Subcutaneous adipose tissue (tissue), 4 donors: ENCODE results near the gene MSMP. TPM values are rescaled to one million over a fixed set of nuclear protein-coding genes. Genes with fewer than 3 reads are reported as not detected.

Experiments used
- CTCF ChIP-seq: fragments of 450-650 bp; IDR thresholded peaks from one replicate; pipeline ENCODE4 v1.5.1; 2016; ENCODE audit warnings: low read depth, mild to moderate bottlenecking, control low read depth, antibody characterized with exemption, moderate library complexity
- total RNA-seq, 4 donors: library from RNA; depleted of rRNA; stranded (reverse); fragments of >200 nt; gene quantifications; one replicate each; pipeline ENCODE4 v1.1.0, GENCODE V29; 2016

MSMP gene
- total RNA-seq, 4 donors from 2014 or later, result not detected

DNA sequence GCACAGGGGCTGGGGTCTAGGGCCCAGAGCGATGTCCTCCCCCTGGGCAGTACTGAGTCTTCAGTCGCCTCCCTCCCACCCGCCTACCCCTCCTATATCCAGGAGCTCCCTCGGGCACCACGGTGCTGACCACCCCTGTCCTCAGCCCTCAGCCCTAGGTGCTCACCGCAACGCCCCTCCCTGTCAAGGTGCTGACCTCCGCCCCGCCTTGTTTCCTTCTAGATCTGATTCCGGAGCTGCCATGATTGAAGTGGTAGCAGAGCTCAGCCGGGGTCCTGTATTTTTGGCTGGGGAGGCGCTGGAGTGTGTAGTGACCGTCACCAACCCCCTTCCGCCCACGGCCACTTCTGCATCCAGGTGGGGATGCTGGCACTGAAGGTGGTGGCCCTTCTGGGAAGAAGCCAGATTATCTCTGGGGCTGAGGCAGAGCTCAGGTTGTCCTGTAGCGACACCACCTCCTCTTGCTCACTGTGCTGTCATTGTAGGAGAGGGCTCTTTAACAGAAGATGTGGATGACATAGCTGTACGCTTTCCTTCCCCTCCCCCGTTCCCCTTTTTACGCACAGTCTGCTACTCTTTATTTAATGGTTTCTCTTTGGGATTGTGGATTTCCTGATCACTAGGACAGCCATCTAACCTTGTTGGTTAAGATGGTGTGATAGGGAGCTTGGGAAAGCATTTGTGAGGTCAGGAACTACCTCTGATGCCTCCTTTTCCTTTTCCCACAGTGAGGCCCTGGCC, 4.4 kb downstream of the MSMP start:
- TF ChIP-seq CTCF, result no peak

GRCh38 chr9:35748858-35749514, 5.1 kb downstream of the MSMP start, which contains the start of the genes GBA2 and RGP1:
Gene GBA2, minus strand, starts transcription at chr9:35749228. Its CDS starts 524 bp downstream, at chr9:35748704.
Gene RGP1, plus strand, starts transcription at chr9:35749287. Its CDS starts 469 bp downstream, at chr9:35749756.
- TF ChIP-seq CTCF, result no peak

DNA sequence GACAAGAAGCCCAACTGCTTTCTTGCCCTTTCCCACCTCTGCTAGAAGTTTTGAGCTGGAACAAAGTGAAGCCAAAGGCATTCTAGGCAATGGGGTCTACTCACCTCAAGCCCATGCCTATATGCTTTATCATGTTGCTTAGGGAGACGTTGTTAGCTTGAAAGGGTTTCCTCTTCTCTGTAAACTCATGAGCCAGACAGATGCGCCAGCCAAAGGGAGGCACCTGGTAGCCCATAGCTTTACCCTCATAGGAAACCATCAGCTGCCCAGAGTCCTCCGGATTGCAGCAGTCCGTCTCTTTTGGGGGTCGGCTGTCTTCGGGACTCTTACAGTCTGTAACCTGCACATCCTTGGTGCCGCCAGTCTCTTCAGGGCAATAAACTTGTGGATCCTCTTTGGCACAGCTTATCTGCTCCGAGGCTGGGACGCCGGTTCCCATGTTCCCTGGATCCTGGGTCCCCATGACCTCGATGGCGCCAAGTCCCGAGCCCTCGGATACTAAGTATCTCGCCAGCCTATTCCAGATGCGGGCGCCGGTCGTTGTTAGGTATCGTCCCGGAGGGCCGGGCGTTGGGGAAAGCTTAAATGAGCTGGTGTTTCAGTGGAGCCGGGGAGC, 5.7 kb downstream of the MSMP start:
- no peak for TF ChIP-seq CTCF

DNA sequence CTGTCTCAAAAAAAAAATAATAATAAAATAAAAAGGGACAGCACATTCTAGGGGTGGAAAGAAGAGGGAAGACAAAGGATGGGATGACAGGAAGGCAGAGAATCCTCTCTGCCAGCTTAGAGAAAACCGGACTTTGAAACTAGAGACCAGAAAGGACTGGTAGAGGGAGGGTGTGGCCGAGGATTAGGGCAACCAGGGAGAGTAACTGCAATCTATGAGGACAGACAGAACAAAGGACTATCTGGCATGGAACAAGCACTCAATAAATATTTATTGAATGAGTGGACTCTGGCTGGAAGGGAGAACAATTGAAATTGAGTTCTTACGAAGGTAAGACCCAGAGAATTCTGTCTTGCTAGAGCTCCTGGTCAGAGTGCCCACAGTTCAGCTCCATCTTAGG, 7.5 kb downstream of the MSMP start:
- TF ChIP-seq CTCF, result no peak

DNA sequence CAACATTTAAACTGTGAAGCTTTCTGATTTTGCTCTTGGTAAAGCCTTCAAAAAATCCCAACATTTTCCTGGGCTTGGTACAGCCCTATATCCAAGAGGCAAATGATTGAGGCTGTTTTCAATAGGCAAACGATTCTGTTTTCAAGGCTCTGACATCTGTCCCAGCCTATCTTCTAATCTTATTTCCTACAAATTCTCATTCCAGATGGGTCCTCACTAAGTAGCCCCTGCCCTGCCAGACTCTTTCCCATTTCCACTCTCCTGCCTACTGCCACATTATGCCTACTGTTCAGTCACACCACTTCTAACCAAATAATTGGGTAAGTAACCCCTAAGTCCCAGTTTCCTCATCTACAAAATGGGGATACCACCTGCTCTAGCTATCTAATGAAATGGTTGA, 8.5 kb downstream of the MSMP start:
- no peak for TF ChIP-seq CTCF

DNA sequence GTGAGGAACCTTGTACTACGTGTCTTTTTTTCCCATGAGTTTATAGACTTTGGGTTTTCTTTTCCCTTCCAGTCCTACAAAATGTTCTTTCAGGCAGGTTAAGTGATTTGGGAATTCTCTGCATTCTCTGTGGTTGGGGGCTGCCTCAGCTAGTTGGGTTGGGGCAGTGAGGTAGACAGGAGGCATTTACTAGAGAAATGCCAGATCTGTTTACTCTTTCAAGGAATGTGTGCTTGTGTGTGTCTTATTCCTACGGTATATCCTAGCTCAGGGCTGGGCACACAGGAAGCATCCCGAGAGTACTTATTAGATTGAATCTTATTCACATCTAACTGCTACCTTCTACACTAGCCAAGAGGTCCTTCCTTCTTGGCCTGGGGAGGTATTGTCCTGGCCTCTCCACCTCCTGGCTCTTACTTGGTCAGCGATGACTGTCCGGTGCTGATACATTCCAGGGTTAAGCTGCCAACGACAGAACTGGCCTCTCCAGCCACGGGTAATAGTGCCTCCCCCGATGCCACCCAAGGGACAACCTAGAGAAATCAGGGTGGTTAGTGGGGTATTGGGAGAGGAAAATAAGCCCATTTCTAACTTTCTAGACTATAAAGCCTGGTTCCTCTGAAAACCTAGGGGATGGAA, 10.1 kb downstream of the MSMP start:
- TF ChIP-seq CTCF, result no peak

DNA sequence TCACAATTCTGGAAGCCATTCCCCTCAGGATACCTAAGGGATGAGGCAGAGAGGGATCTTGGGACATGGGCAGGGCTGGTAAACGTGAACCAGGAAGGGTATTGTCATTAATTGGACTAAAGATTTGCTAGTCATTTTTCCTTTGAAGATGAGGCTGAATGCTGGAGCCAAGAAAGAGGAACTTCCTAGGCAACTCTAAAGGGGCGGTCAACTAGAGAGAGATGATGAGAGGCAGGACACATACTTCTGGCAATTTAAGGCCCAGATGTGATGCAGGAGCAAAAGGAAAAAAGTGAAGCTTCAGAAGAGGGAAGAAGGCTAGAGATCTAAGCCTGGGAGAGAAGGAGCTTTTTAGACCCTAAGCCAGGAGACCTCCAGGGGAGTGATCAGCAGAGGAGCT, 10.6 kb downstream of the MSMP start:
- TF ChIP-seq CTCF, result no peak
